PC-3 (cell line): ENCODE data around the gene FOXJ3. TPM values are rescaled to one million over a fixed set of nuclear protein-coding genes. Genes with fewer than 3 reads are reported as not detected.

ENCODE experiments used
- ATAC-seq: fragments of 200-7000 bp; cut with Tn5 transposase; 2 replicates; pipeline ENCODE4 v1.9.1; 2020; ENCODE audit warnings: mild to moderate bottlenecking, moderate library complexity
- BruUV-seq: library from RNA; stranded (reverse); fragments of 400-500 nt; replicated peaks from 2 replicates; lab custom pipeline; 2021; lab: Mats Ljungman, UMichigan
- CTCF ChIA-PET: fragments of 300-600 bp; sonication (Branson Sonifier 250); formaldehyde crosslinking; loops from one replicate; lab custom pipeline; 2022; ENCODE audit warnings: antibody characterized with exemption; lab: Charles Lee
- POLR2A ChIA-PET: fragments of 300-600 bp; sonication (Branson Sonifier 250); formaldehyde crosslinking; loops from one replicate; lab custom pipeline; 2022; ENCODE audit warnings: antibody characterized with exemption; ENCODE audit not compliant: unreplicated experiment; lab: Charles Lee
- DNase-seq: peaks from one replicate; pipeline ENCODE4 v3.0.0-alpha.2; 2015
- H2AFZ ChIP-seq: fragments of 300-600 bp; sonication (generic); 2 replicates; pipeline ENCODE4 v1.6.0; 2016; ENCODE audit warnings: antibody characterized with exemption, low read length
- H3F3A ChIP-seq: fragments of 300-600 bp; sonication (generic); one replicate; pipeline ENCODE4 v1.6.0; 2017; ENCODE audit warnings: antibody characterized with exemption, low read length, control low read depth, mild to moderate bottlenecking; ENCODE audit not compliant: unreplicated experiment
- H3K27ac ChIP-seq: fragments of 300-600 bp; sonication (generic); 2 replicates; pipeline ENCODE4 v1.5.1; 2016; ENCODE audit warnings: mild to moderate bottlenecking, low read length
- H3K27me3 ChIP-seq: fragments of 300-600 bp; sonication (generic); 2 replicates; pipeline ENCODE4 v1.6.1; 2016; ENCODE audit warnings: low read length, mixed read lengths
- H3K36me3 ChIP-seq: fragments of 300-600 bp; sonication (generic); 2 replicates; pipeline ENCODE4 v1.6.1; 2016; ENCODE audit warnings: low read depth, mixed run types, low read length, mixed read lengths
- H3K4me1 ChIP-seq: fragments of 300-600 bp; sonication (generic); 2 replicates; pipeline ENCODE4 v1.5.1; 2016; ENCODE audit warnings: low read length; ENCODE audit not compliant: insufficient read depth
- H3K4me2 ChIP-seq: fragments of 300-600 bp; sonication (generic); 2 replicates; pipeline ENCODE4 v1.6.0; 2016; ENCODE audit warnings: low read length
- H3K4me3 ChIP-seq: fragments of 300-600 bp; sonication (generic); 2 replicates; pipeline ENCODE4 v1.5.1; 2016; ENCODE audit warnings: mild to moderate bottlenecking, low read length, mixed read lengths
- H3K79me2 ChIP-seq: fragments of 300-600 bp; sonication (generic); 2 replicates; pipeline ENCODE4 v1.6.1; 2017; ENCODE audit warnings: low read length, mixed read lengths
- H3K9ac ChIP-seq: fragments of 300-600 bp; sonication (generic); 2 replicates; pipeline ENCODE4 v1.6.0; 2016; ENCODE audit warnings: mild to moderate bottlenecking, low read length
- H3K9me2 ChIP-seq: fragments of 300-600 bp; sonication (generic); replicated peaks from 2 replicates; pipeline ENCODE4 v1.6.1; 2016; ENCODE audit warnings: mixed run types, low read length, mixed read lengths
- H3K9me3 ChIP-seq: fragments of 300-600 bp; sonication (generic); 2 replicates; pipeline ENCODE4 v1.6.1; 2016; ENCODE audit warnings: low read length, mixed read lengths
- H4K20me1 ChIP-seq: fragments of 300-600 bp; sonication (generic); 2 replicates; pipeline ENCODE4 v1.6.1; 2016; ENCODE audit warnings: low read length, mixed read lengths
- CTCF ChIP-seq: fragments of 300-600 bp; sonication (generic); conservative IDR thresholded peaks from 2 replicates; pipeline ENCODE4 v1.5.1; 2017; ENCODE audit warnings: antibody characterized with exemption, low read depth, mild to moderate bottlenecking, low read length
- EZH2 ChIP-seq: fragments of 300-600 bp; sonication (generic); IDR thresholded peaks from one replicate; pipeline ENCODE4 v1.6.1; 2017; ENCODE audit warnings: antibody characterized with exemption, mild to moderate bottlenecking, low read length; ENCODE audit not compliant: unreplicated experiment
- EZH2phosphoT487 ChIP-seq: fragments of 300-600 bp; sonication (generic); IDR thresholded peaks from 2 replicates; pipeline ENCODE4 v1.6.1; 2018; ENCODE audit warnings: mild to moderate bottlenecking, antibody characterized with exemption, low read length, borderline replicate concordance
- intact Hi-C: fragments of 100-400 bp; cut with micrococcal nuclease; formaldehyde crosslinking; loops from 2 replicates; pipeline ENCODE4 v1.9.0; 2023
- total RNA-seq: library from RNA; depleted of rRNA; stranded (reverse); fragments of >200 nt; gene quantifications from 2 replicates; pipeline ENCODE4 v1.2.3, GENCODE V29; 2014

The FOXJ3 gene
- total RNA-seq, 1 experiment from 2014 or later = 23.4 TPM

GRCh38 chr1:42145389-42145716, 189.7 kb downstream of the FOXJ3 start:
- H3K4me1 ChIP-seq = peaks cover 6% of the 10 kb centered on the region; the same call in 1 of the 2 replicates
- no peaks in the 10 kb centered on the region for H3K9me3 ChIP-seq
- no peak overlapping the region for H3K9ac ChIP-seq
- H3K4me3 ChIP-seq = no peak overlapping the region
- no peak overlapping the region for H2AFZ ChIP-seq
- no TSS peak for BruUV-seq
- H3K9me2 ChIP-seq = no peaks in the 10 kb centered on the region
- no peaks in the 10 kb centered on the region for H3K36me3 ChIP-seq
- ATAC-seq (no peak), DNase-seq (no peak)
- H3K4me2 ChIP-seq = no peak overlapping the region
- TF ChIP-seq CTCF = no peak
- TF ChIP-seq EZH2phosphoT487 = no peak
- no peak for TF ChIP-seq EZH2
- H3K27me3 ChIP-seq = no peaks in the 10 kb centered on the region
- CTCF ChIA-PET = no interaction called here
- H3K79me2 ChIP-seq = no peaks in the 10 kb centered on the region
- POLR2A ChIA-PET = no interaction called here
- H3K27ac ChIP-seq = no peak overlapping the region
- H4K20me1 ChIP-seq = no peaks in the 10 kb centered on the region
- intact Hi-C loops = loop anchor here (5.0 kb wide), 1 partner anchor 192 kb away; the partner anchor contains the start of gene FOXJ3
- H3F3A ChIP-seq = no peaks in the 10 kb centered on the region

GRCh38 chr1:42144711-42145388, 190.2 kb downstream of the FOXJ3 start:
- ATAC-seq (no peak), DNase-seq (no peak)
- Histone ChIP-seq H3K36me3 (no peaks in the 10 kb centered on the region), H3K4me3 (no peak overlapping the region), H3F3A (no peaks in the 10 kb centered on the region), H3K9ac (no peak overlapping the region), H3K27me3 (no peaks in the 10 kb centered on the region), H2AFZ (no peak overlapping the region), H3K27ac (no peak overlapping the region), H3K4me1 (peaks cover 6% of the 10 kb centered on the region; the same call in 1 of the 2 replicates), H3K9me3 (no peaks in the 10 kb centered on the region), H4K20me1 (no peaks in the 10 kb centered on the region), H3K9me2 (no peaks in the 10 kb centered on the region), H3K4me2 (no peak overlapping the region), H3K79me2 (no peaks in the 10 kb centered on the region)
- no peak for TF ChIP-seq CTCF
- TF ChIP-seq EZH2phosphoT487 = no peak
- TF ChIP-seq EZH2 = no peak
- BruUV-seq = no TSS peak
- intact Hi-C loops = loop anchor here (5.0 kb wide), 1 partner anchor 192 kb away; the partner anchor contains the start of gene FOXJ3
- ChIA-PET POLR2A (no interaction called here), CTCF (no interaction called here)
